GM23248 (cell line): ENCODE measurements around the gene HTT. TPM values are rescaled to one million over a fixed set of nuclear protein-coding genes. Genes with fewer than 3 reads are reported as not detected.

Experiments
- DNase-seq: peaks from one replicate; pipeline ENCODE4 v3.0.0-alpha.2; 2015
- H2AFZ ChIP-seq: fragments of 200-600 bp; sonication (generic); 2 replicates; pipeline ENCODE4 v1.6.1; 2016; ENCODE audit warnings: antibody characterized with exemption
- H3F3A ChIP-seq: fragments of 200-600 bp; sonication (generic); 2 replicates; pipeline ENCODE4 v1.6.1; 2016; ENCODE audit warnings: mild to moderate bottlenecking, antibody characterized with exemption, mixed run types; ENCODE audit not compliant: insufficient read depth
- H3K27ac ChIP-seq: fragments of 200-600 bp; sonication (generic); 2 replicates; pipeline ENCODE4 v1.5.1; 2016; ENCODE audit warnings: mild to moderate bottlenecking
- H3K27me3 ChIP-seq: fragments of 200-600 bp; sonication (generic); replicated peaks from 2 replicates; pipeline ENCODE4 v1.6.1; 2016; ENCODE audit warnings: mild to moderate bottlenecking; ENCODE audit not compliant: insufficient read depth
- H3K36me3 ChIP-seq: fragments of 200-600 bp; sonication (generic); 2 replicates; pipeline ENCODE4 v1.6.1; 2016; ENCODE audit warnings: low read depth, mild to moderate bottlenecking
- H3K4me1 ChIP-seq: fragments of 200-600 bp; sonication (generic); 2 replicates; pipeline ENCODE4 v1.6.1; 2016; ENCODE audit warnings: mild to moderate bottlenecking; ENCODE audit not compliant: insufficient read depth
- H3K4me2 ChIP-seq: fragments of 200-600 bp; sonication (generic); one replicate; pipeline ENCODE4 v1.6.1; 2016; ENCODE audit warnings: mild to moderate bottlenecking; ENCODE audit not compliant: unreplicated experiment
- H3K4me3 ChIP-seq: fragments of 200-600 bp; sonication (generic); 2 replicates; pipeline ENCODE4 v1.5.1; 2016; ENCODE audit warnings: mild to moderate bottlenecking
- H3K79me2 ChIP-seq: fragments of 200-600 bp; sonication (generic); 2 replicates; pipeline ENCODE4 v1.6.1; 2016; ENCODE audit warnings: mild to moderate bottlenecking; ENCODE audit not compliant: insufficient read depth
- H3K9ac ChIP-seq: fragments of 200-600 bp; sonication (generic); 2 replicates; pipeline ENCODE4 v1.6.1; 2016; ENCODE audit warnings: mild to moderate bottlenecking
- H3K9me2 ChIP-seq: fragments of 200-600 bp; sonication (generic); 2 replicates; pipeline ENCODE4 v1.6.1; 2016; ENCODE audit warnings: mixed run types, mild to moderate bottlenecking, moderate library complexity; ENCODE audit not compliant: insufficient read depth
- H3K9me3 ChIP-seq: fragments of 200-600 bp; sonication (generic); one replicate; pipeline ENCODE4 v1.6.1; 2017; ENCODE audit warnings: low read depth
- H4K20me1 ChIP-seq: fragments of 200-600 bp; sonication (generic); 2 replicates; pipeline ENCODE4 v1.6.0; 2016; ENCODE audit not compliant: insufficient read depth
- EZH2 ChIP-seq: fragments of 200-600 bp; sonication (generic); IDR thresholded peaks from 2 replicates; pipeline ENCODE4 v1.6.1; 2018; ENCODE audit warnings: antibody characterized with exemption, mild to moderate bottlenecking; ENCODE audit not compliant: insufficient read depth, poor library complexity, severe bottlenecking
- EZH2phosphoT487 ChIP-seq: fragments of 200-600 bp; sonication (generic); IDR thresholded peaks from 2 replicates; pipeline ENCODE4 v1.6.1; 2018; ENCODE audit warnings: antibody characterized with exemption, moderate library complexity, mild to moderate bottlenecking, low read depth; ENCODE audit not compliant: insufficient read depth
- WGBS, 2 experiments: methylation state at CpG; one replicate each; pipeline ENCODE4 v1.1.6; 2015 to 2017; ENCODE audit warnings: low lambda C conversion rate in 2 of 2, low coverage in 1 of 2; ENCODE audit errors: missing lambda C conversion rate in 2 of 2; 5-methylcytosine and 5-hydroxymethylcytosine counted together
- in situ Hi-C: fragments of 300-500 bp; cut with MboI; formaldehyde crosslinking; loops from 2 replicates; pipeline ENCODE4 v1.15.0; 2020
- polyA plus RNA-seq: library from polyadenylated mRNA; unstranded; fragments of >200 nt; fragmentation: Nextera tagmentation; extraction: Ambion mirVana; gene quantifications from 2 replicates; pipeline ENCODE4 v1.2.1, GENCODE V29; 2016
- total RNA-seq: library from RNA; depleted of rRNA; stranded (reverse); fragments of >200 nt; shearing (Covaris generic); gene quantifications from 2 replicates; pipeline ENCODE4 v1.2.3, GENCODE V29; 2014

HTT gene
- total and polyA plus RNA-seq, 2 experiments from 2014 or later: 8.2 to 26.5 TPM

DNA sequence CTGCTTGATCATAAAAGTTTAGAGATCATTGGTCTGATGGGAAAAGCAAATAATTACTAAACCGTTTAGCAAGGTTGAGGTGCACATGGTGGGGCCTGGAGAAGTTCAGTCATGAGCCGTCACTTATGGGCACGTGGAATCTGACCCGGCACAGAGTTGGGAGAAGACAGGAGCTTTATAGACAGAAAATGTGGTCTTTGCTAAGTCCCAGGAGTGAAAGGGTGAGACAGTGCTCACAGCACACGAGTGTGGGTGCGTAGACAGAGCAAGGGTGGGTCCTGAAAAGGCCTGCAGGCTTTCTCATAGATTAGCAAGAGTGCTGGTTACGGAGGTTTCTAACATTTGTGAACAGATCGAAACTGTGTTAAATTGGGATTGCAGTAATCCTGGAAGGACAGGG is 43.8 kb downstream of the HTT start:
- no peak for DNase-seq
- Histone ChIP-seq H3K9ac (no peak overlapping the region), H3K9me3 (no peaks in the 10 kb centered on the region), H3K27me3 (no peaks in the 10 kb centered on the region), H3K36me3 (peaks cover 23% of the 10 kb centered on the region), H3K79me2 (peaks cover 9% of the 10 kb centered on the region; the same call in 1 of the 2 replicates), H3K27ac (no peak overlapping the region), H2AFZ (no peak overlapping the region), H3F3A (peaks cover 17% of the 10 kb centered on the region), H3K4me2 (no peak overlapping the region), H3K4me3 (no peak overlapping the region), H4K20me1 (no peaks in the 10 kb centered on the region), H3K4me1 (peaks cover 35% of the 10 kb centered on the region), H3K9me2 (no peaks in the 10 kb centered on the region)
- 93 to 96% methylated on average over 8 of the region's 8 CpGs for WGBS, 2 experiments
- TF ChIP-seq EZH2 (no peak), EZH2phosphoT487 (no peak)
- in situ Hi-C loops: no loop called here

DNA sequence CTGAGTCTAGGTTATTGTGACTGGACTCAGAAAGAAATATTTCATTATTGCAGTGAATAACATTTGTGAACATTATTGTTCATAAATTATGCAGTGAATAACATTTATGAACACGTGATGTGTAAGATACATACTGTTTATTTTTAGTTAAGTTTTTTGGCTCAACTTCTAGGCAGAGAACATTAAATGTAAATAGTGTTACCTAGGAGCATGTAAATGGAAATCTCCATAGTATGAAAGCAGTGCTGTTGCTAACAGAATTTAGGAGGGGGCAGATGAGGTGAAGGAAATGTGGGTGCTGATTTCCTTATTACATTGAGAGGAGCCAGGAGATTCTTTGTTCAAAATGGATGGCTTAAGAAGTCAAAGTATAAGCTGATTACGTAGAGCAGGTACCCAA is 45.0 kb downstream of the HTT start:
- Histone ChIP-seq H4K20me1 (no peaks in the 10 kb centered on the region), H3K79me2 (peaks cover 9% of the 10 kb centered on the region; the same call in 1 of the 2 replicates), H3K4me3 (no peak overlapping the region), H3F3A (peaks cover 21% of the 10 kb centered on the region), H3K9me2 (no peaks in the 10 kb centered on the region), H3K4me1 (peaks cover 36% of the 10 kb centered on the region), H3K36me3 (peaks cover 23% of the 10 kb centered on the region), H3K27me3 (no peaks in the 10 kb centered on the region), H3K9ac (no peak overlapping the region), H3K27ac (no peak overlapping the region), H3K4me2 (no peak overlapping the region), H2AFZ (no peak overlapping the region), H3K9me3 (no peaks in the 10 kb centered on the region)
- 91 to 93% methylated on average over 2 of the region's 2 CpGs for WGBS, 2 experiments
- in situ Hi-C loops: no loop called here
- DNase-seq: no peak
- TF ChIP-seq EZH2: no peak
- TF ChIP-seq EZH2phosphoT487: no peak

DNA sequence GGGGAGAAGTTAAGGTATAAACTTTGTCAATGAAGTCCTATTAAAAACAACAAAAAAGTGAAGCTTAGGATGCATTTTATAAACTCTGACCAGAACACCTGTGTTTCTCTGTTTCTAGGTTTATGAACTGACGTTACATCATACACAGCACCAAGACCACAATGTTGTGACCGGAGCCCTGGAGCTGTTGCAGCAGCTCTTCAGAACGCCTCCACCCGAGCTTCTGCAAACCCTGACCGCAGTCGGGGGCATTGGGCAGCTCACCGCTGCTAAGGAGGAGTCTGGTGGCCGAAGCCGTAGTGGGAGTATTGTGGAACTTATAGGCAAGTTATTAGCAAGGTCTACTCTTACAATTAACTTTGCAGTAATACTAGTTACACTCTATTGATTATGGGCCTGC is 46.6 kb downstream of the HTT start:
- DNase-seq: no peak
- H3K4me3 ChIP-seq: no peak overlapping the region
- 99% methylated on average over 9 of the region's 9 CpGs for WGBS, 2 experiments
- H2AFZ ChIP-seq: no peak overlapping the region
- peaks cover 24% of the 10 kb centered on the region for H3K4me1 ChIP-seq
- no peak overlapping the region for H3K4me2 ChIP-seq
- H3K36me3 ChIP-seq: peaks cover 23% of the 10 kb centered on the region
- peaks cover 14% of the 10 kb centered on the region for H3F3A ChIP-seq
- no peaks in the 10 kb centered on the region for H4K20me1 ChIP-seq
- peaks cover 9% of the 10 kb centered on the region; the same call in 1 of the 2 replicates for H3K79me2 ChIP-seq
- no peaks in the 10 kb centered on the region for H3K9me3 ChIP-seq
- in situ Hi-C loops: no loop called here
- H3K9ac ChIP-seq: no peak overlapping the region
- H3K27ac ChIP-seq: no peak overlapping the region
- no peaks in the 10 kb centered on the region for H3K27me3 ChIP-seq
- H3K9me2 ChIP-seq: no peaks in the 10 kb centered on the region
- TF ChIP-seq EZH2 (no peak), EZH2phosphoT487 (no peak)

DNA sequence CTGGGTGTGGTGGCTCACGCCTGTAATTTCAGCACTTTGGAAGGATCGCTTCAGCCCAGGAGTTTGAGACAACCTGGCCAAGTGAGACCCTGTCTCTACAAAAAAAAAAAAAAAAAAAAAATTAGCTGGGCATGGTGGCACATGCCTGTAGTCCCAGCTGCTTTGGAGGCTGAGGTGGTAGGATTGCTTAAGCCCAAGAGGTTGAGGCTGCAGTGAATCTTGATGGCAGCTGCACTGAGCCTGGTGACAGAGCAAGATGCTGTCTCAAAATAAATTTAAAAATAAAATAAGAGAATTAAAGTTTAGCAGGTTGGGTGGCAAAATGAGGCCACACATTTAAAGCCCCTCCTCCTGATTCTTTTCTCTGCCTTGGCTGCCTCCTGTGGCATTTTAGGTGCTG is 47.1 kb downstream of the HTT start:
- 100% methylated on average over 2 of the region's 2 CpGs for WGBS, 2 experiments
- in situ Hi-C loops: no loop called here
- DNase-seq: no peak
- H3K27me3 ChIP-seq: no peaks in the 10 kb centered on the region
- peaks cover 19% of the 10 kb centered on the region for H3K4me1 ChIP-seq
- no peaks in the 10 kb centered on the region for H4K20me1 ChIP-seq
- peaks cover 9% of the 10 kb centered on the region; the same call in 1 of the 2 replicates for H3K79me2 ChIP-seq
- peaks cover 14% of the 10 kb centered on the region for H3F3A ChIP-seq
- H3K9me2 ChIP-seq: no peaks in the 10 kb centered on the region
- no peaks in the 10 kb centered on the region for H3K9me3 ChIP-seq
- peaks cover 18% of the 10 kb centered on the region for H3K36me3 ChIP-seq
- no peak overlapping the region for H3K4me3 ChIP-seq
- no peak overlapping the region for H2AFZ ChIP-seq
- no peak overlapping the region for H3K4me2 ChIP-seq
- H3K27ac ChIP-seq: no peak overlapping the region
- H3K9ac ChIP-seq: no peak overlapping the region
- TF ChIP-seq EZH2: no peak

DNA sequence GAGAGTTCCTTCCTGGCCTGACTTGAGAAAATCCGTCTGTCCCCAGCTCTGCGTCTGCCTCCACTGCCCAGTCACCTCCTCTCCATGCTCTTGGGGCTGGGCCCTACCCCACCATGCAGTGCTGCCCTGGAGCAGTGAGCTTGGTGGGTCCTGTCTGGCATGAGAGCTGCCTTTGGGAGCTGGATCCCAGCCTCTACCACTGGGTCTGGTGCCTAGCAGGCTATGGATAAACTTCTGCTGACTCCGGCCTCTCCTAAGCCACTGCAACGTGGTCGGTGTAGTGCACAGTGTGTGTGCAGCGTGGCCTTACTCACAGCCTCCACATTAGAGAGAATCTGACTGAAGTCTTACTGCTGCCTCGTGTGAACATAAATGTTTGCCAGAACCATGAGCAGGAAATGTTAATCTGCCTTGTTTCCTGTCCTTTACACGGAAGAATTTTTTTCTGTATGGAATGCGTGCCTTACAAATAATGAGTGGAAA is 47.6 kb downstream of the HTT start:
- H3K9ac ChIP-seq: peak overlapping the region; percentile 45; the same call in 1 of the 2 replicates
- peaks cover 9% of the 10 kb centered on the region; the same call in 1 of the 2 replicates for H3K79me2 ChIP-seq
- no peak overlapping the region for H2AFZ ChIP-seq
- 61 to 67% methylated on average over 9 of the region's 9 CpGs for WGBS, 2 experiments
- in situ Hi-C loops: no loop called here
- H3F3A ChIP-seq: peaks cover 14% of the 10 kb centered on the region
- no peaks in the 10 kb centered on the region for H4K20me1 ChIP-seq
- no peak overlapping the region for H3K4me2 ChIP-seq
- H3K9me3 ChIP-seq: no peaks in the 10 kb centered on the region
- H3K27ac ChIP-seq: peak overlapping the region; percentile 54; the same call in 1 of the 2 replicates
- H3K4me3 ChIP-seq: no peak overlapping the region
- H3K36me3 ChIP-seq: peaks cover 15% of the 10 kb centered on the region
- DNase-seq: peak; percentile 50
- peaks cover 19% of the 10 kb centered on the region for H3K4me1 ChIP-seq
- no peaks in the 10 kb centered on the region for H3K9me2 ChIP-seq
- no peaks in the 10 kb centered on the region for H3K27me3 ChIP-seq
- TF ChIP-seq EZH2 (no peak), EZH2phosphoT487 (no peak)
